NCI-H2081 treated with DMSO at 0.1 percent for 48 hours (cell line): ENCODE data around the gene FAM181A.

ENCODE experiments used
- DNase-seq: peaks from one replicate; lab custom pipeline; 2025; lab: John Stamatoyannopoulos, UW

FAM181A gene

DNA sequence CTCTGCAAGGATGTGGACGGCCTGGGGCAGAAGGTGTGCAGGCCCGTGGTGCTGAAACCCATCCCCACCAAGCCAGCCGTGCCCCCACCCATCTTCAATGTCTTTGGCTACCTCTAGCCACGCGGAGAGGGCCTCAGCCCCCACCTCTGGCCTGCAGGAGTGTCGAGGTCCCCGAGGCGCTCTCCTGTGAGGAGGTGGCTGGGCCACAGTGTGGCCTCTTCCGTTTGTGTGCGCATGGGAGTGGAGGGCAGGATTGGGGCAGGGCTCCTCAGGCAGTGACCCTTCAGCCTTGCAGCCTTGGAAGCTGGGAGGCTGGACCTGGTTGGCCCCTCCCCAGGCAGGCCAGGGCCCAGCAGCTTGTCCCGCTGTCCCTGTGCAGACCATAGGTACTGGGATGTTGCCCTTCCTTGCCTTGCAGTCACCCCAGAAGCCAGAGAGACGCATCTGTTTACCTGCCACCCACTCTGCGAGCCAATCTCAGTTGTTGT lies 1.9 kb downstream of the FAM181A start:
- DNase-seq, result no peak

- no peak for DNase-seq
Observed at GRCh38 chr14:93929657-93930056, 2.5 kb downstream of the FAM181A start.

- no peak for DNase-seq
Observed at GRCh38 chr14:93930296-93930988, 3.3 kb downstream of the FAM181A start.

DNA sequence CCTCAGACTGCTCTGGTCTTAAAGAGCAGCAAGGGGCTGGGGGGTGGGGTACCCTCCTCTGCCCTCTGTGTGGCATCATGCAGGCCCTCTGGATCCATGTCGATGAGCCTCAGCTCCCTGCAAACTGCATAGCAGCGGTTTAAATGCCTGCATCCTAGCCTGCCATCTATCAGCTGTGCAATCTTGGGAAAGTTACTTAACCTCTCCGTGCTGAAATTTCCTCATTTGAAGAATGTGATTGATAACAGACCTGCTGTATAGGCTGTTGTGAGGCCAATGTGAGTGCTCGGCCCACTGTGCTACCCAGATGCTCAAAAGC lies 3.8 kb downstream of the FAM181A start:
- DNase-seq, result no peak

- DNase-seq, result no peak
Observed at GRCh38 chr14:93932642-93933041, 5.5 kb downstream of the FAM181A start.

DNA sequence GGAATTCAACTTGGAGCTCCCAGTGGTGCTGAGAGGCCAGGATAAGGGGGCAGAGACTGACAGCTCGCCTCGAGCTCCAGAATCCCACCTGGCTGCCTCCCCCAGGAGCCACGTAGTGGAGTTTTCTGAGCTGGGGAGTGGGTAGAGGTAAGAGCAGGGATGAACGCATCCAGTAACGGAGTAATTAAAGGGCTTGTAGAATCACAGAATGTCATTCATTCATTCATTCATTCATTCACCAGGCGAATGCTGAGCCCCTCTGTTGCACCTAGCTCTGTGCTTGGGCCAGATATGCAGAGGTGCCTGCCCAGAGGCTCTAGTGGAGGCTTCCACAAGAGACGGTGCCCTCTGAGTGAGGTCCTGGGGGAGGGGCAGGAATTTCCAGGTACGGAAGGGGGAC lies 8.1 kb downstream of the FAM181A start:
- no peak for DNase-seq

GRCh38 chr14:93936245-93936644 lies 9.1 kb downstream of the FAM181A start:
- no peak for DNase-seq

GRCh38 chr14:93936926-93937325 lies 9.8 kb downstream of the FAM181A start:
- no peak for DNase-seq

- no peak for DNase-seq
Observed at GRCh38 chr14:93937519-93937918, 10.4 kb downstream of the FAM181A start.

DNA sequence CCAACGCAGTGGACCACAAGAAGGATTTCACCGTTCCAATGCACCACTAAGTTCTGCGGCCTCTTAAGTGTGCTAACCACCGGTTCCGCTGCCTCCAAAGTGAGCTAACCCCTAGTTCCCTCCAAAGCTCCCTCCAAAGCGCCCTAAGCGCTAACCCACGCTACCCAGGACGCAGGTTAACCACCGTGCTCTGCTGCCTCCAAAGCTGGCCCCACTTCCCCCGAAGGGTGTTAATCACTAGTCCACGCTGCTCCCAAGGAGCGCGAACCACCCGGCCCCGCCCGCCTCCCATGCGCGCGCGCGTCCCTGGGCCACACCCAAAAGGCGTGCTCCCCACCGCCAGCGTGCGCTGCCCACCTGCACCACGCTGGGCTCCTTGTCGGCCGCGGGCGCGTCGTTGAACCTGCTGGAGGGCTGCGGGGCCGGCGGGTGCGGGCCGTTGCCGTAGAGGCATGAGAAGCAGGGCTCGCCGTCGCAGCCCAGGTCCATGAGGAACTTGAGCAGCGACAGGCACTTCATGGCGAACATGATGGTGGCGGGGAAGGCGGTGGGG lies 11.7 kb downstream of the FAM181A start:
- no peak for DNase-seq

DNA sequence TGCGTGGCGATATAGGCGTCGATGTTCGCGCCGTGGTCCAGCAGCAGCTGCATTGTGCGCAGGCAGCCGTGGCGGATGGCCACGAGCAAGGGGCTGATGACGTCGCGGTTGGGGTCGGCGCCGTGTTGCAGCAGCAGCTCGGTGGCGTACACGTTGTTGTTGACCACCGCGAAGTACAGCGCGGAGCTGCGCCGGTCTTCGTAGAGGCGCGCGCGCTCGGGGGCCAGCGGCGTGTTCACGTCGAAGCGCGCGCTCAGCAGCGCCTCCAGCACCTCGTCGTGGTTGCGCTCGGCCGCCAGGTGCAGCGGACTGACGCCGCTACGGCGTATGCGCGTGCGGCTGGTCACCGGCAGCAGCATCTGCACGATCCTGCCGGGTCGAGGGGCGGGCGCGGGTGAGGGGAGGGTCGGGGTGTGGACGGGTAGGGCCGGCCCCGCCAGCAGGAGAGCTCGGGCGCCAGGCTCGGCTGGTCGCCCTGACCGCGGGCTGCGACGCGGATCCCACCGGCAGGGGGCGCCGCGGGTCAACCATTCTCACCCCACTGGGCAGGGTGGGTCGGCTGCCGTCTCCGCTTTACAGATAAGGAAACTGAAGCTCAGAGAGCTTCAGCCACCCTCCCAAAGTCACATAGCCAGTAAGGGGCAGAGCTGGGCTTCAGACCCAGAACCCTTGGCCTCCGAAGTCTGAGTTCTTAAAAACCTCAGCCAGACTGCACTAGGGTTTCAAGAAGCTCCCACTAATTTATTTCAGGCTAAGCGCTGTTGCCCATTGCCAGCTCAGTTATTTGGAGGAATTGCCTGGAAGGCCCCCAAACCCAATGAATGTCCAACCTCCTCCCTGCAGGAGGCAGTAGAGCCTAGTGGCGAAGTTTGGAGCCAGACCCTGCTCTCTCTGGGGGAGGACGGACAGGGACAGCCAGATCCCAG lies 12.4 kb downstream of the FAM181A start:
- no peak for DNase-seq

GRCh38 chr14:93940437-93940836 lies 13.3 kb downstream of the FAM181A start:
- DNase-seq, result no peak

DNA sequence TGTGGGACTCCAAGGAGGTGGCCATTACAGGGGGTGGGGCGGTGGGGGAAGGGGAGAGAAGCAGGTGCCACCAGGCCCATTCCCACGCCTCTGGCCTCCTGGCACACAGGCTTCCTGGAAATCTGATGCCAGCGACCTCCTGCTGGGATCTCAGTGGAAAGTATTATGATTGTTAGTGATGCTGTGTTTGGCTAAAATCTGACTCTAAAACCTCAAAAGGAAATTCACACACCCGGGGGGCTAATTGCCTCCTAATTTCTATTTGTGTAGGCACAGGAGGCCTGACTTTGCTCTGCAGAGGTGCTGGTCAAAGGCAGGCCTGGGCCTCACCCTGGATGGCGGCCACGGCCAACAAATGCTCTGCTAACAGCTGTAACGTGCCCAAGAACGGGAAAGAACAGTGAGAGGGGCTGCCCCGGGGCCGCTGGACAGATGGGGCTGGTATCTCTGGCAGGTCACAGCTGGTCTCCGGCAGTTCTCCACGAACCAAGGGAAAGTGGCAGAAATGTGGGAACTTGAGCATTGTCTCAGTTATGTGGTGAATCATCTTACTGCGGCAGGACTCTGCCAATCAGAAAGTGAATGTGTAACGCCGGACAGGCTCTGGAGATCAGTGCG lies 14.3 kb downstream of the FAM181A start:
- peak; percentile 83 for DNase-seq

- no peak for DNase-seq
Observed at GRCh38 chr14:93943052-93943451, 15.9 kb downstream of the FAM181A start.

- DNase-seq, result no peak
Observed at GRCh38 chr14:93943930-93944329, 16.8 kb downstream of the FAM181A start.

DNA sequence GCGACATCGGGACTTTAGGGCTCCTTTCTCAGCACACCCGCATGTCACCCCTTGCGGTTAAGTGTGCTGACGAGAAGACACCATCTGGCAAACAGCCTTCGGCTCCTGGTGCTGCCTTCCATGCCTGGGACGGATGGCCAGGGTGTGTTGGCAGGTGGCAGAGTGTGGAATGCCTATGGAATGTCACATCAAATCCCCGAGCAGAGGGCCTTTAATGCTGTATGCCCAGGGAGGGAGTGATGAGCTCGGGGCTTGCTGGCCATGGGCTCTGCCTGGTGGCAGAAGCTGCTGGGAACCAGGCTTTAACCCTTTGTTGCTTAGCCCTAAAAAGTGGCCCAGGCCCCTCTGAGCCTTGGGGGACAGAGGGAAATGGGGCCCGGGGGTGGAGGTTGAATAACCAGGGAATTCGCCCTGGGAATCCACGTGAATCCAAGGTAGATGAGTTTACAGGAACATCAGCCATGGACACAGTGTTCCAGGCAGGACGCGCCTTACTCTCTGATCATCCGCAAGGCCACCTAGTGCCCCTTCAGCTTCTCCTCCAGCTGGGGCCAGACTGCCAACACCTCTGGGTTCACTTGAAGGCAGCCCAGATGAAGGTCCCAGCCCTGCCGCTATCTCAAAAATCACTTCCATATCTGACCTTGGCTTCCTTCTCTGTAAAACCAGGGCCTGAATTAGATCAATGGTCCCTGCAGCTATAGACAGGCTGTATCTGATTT lies 17.4 kb downstream of the FAM181A start:
- no peak for DNase-seq

DNA sequence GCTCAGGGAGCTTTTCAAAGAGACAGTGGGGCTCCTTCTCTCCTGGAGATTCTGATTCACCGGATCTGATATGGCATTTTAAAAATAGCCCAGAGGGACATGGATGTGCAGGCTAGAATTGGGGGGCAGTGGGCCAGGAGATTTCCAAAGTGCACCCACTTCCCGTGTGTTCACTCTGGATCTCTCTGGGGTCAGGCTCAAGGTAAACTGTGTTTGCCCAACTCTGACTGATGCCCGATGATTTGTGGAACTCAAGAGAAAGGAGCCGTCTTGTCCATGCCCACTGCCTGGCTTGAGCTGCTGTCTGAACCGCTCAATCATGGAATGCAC lies 17.9 kb downstream of the FAM181A start:
- DNase-seq, result no peak

GRCh38 chr14:93946104-93946503 lies 19.0 kb downstream of the FAM181A start:
- no peak for DNase-seq

DNA sequence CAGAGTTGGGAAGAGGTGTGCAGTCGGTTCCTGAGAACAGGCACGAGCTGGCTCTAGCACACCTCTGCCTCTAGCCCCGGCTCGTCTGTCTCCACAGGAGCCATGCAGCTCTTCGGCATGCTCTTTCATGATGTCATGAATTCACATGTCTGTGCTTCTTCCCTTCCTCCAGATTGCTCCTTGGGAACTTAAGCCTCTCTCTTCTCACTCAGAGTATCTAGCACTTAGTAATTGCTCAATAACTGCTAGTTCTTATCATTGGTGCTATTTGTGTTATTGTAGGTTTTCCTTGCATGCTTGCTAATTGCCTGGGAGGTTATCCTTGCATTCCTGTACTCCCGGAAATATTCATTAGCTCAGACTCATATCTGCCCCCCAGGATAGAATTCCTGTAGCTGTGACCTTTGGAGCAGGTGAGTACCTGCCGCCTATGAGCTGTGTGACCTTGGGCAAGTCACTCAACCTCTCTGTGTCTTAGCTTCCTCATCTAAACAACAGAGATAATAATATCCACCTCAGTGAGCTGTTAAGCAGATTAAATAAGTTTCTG lies 19.5 kb downstream of the FAM181A start:
- no peak for DNase-seq

- no peak for DNase-seq
Observed at GRCh38 chr14:93947282-93947681, 20.1 kb downstream of the FAM181A start.

DNA sequence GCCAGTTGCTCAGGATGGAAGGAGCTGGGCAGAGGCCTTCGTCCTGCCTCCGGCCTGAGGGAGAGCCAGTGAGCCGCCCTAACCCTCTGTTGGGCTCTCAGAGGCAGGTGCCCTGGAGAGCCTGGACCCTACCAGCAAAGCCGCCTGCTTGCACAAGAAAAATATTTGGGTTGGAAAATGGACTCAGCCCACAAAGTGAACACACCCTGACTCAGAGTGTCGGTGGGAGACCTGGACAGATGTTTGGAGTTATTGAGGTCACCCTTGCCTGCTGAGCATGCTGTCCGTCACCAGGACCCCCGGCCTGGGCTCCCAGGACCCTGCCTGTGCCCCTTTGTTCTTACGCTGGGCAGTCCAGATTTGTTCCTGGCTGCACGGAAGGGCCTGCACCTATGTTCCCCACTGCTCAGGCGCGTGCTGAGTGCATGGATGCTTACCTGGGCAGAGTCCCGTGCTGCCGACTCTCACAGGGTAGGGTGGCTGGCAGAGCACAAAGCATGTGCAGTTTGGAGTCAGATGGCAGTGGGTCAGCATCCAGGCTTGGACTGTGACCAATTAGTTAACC lies 22.4 kb downstream of the FAM181A start:
- no peak for DNase-seq
